Left lung (tissue), 10 donors: ENCODE data around the gene SLC2A11. TPM values are rescaled to one million over a fixed set of nuclear protein-coding genes. Genes with fewer than 3 reads are reported as not detected.

Source experiments
- ATAC-seq: fragments of 200-7000 bp; cut with Tn5 transposase; one replicate; pipeline ENCODE4 v1.9.1; 2020; ENCODE audit warnings: moderate library complexity
- DNase-seq, 4 donors: peaks; one replicate each; pipeline ENCODE4 v3.0.0-alpha.2; 2013 to 2020
- H3K27ac ChIP-seq, 2 donors: fragments of 200-600 bp; sonication (generic) in 1 of 2; one replicate each; pipeline versions ENCODE4 v1.5.0 to v1.8.0; 2020 to 2021
- H3K27me3 ChIP-seq, 2 donors: fragments of 200-600 bp; sonication (generic) in 1 of 2; one replicate each; pipeline versions ENCODE4 v1.5.0 to v1.8.0; 2020 to 2021
- H3K36me3 ChIP-seq, 2 donors: fragments of 200-600 bp; sonication (generic) in 1 of 2; one replicate each; pipeline versions ENCODE4 v1.5.0 to v1.8.0; 2020 to 2021
- H3K4me1 ChIP-seq, 2 donors: fragments of 200-600 bp; one replicate each; pipeline ENCODE4 v1.8.0; 2021
- H3K4me3 ChIP-seq, 2 donors: fragments of 200-600 bp; sonication (generic) in 1 of 2; one replicate each; pipeline versions ENCODE4 v1.5.0 to v1.8.0; 2020 to 2021; ENCODE audit warnings: mild to moderate bottlenecking in 1 of 2
- H3K9me3 ChIP-seq, 2 donors: fragments of 200-600 bp; sonication (generic) in 1 of 2; one replicate each; pipeline versions ENCODE4 v1.5.0 to v1.8.0; 2020 to 2021
- intact Hi-C, 2 donors: fragments of 100-400 bp; cut with DNase I; formaldehyde crosslinking; loops; one replicate each; pipeline versions ENCODE4 v1.11.2 to v1.14.2; 2022
- polyA plus RNA-seq, 6 donors: library from polyadenylated mRNA; unstranded; fragments of 120-200 nt; gene quantifications; one replicate each; pipeline ENCODE4 v1.2.1, GENCODE V29; 2013; ENCODE audit not compliant: insufficient read length in 6 of 6
- total RNA-seq, 2 donors: library from RNA; stranded (reverse); fragmentation: NEBNext Ultra II Directional; extraction: Animal tissue kit (Norgen Biotek cat#: 25700); gene quantifications; one replicate each; pipeline ENCODE4 v1.2.1, GENCODE V29; 2021
- TF ChIP-seq, protein P1 (sequence below), 2 donors: fragments of 200-600 bp; sonication (generic) in 1 of 2; IDR thresholded peaks; one replicate each; pipeline versions ENCODE4 v1.5.0 to v1.8.0; 2021; ENCODE audit warnings: antibody characterized with exemption in 2 of 2
- donor health status: DM: no; HTN: yes; CAD: no.
- donor health status: DM: no; HTN: no; CAD: no.

Gene SLC2A11
- total and polyA plus RNA-seq, 8 donors = 9.9 to 26.7 (median 18.9) TPM

DNA sequence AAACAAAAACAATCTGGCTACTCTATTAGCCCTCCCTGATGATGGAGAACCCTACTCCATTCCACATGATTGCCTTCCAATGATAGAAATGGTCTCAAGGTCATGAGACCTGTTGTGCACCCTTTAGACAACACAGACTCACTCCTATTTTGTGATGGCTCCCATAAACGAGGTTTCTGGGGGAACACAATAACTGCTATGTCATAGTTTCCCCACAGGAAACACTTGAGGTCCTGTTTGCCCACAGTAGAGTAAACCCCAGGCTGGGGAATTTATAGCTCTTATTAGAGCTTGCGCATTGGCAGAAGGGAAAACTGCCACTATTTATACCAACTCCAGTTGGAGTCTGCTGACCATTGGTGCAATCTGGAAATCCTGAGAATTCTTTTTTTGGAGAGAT lies 65.2 kb downstream of the SLC2A11 start:
- intact Hi-C loops = no loop called here
- no peaks in the 10 kb centered on the region for H3K27me3 ChIP-seq
- no peak overlapping the region for H3K4me3 ChIP-seq
- peaks cover 0 to 67% of the 10 kb centered on the region in 2 donors for H3K36me3 ChIP-seq
- H3K4me1 ChIP-seq = no peaks in the 10 kb centered on the region
- TF ChIP-seq, protein P1, sequence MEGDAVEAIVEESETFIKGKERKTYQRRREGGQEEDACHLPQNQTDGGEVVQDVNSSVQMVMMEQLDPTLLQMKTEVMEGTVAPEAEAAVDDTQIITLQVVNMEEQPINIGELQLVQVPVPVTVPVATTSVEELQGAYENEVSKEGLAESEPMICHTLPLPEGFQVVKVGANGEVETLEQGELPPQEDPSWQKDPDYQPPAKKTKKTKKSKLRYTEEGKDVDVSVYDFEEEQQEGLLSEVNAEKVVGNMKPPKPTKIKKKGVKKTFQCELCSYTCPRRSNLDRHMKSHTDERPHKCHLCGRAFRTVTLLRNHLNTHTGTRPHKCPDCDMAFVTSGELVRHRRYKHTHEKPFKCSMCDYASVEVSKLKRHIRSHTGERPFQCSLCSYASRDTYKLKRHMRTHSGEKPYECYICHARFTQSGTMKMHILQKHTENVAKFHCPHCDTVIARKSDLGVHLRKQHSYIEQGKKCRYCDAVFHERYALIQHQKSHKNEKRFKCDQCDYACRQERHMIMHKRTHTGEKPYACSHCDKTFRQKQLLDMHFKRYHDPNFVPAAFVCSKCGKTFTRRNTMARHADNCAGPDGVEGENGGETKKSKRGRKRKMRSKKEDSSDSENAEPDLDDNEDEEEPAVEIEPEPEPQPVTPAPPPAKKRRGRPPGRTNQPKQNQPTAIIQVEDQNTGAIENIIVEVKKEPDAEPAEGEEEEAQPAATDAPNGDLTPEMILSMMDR (IDR thresholded peaks at IDR 0.05) = no peak
- H3K27ac ChIP-seq = no peak overlapping the region
- no peak for ATAC-seq
- DNase-seq = no peak
- H3K9me3 ChIP-seq = peaks cover 0 to 17% of the 10 kb centered on the region in 2 donors

DNA sequence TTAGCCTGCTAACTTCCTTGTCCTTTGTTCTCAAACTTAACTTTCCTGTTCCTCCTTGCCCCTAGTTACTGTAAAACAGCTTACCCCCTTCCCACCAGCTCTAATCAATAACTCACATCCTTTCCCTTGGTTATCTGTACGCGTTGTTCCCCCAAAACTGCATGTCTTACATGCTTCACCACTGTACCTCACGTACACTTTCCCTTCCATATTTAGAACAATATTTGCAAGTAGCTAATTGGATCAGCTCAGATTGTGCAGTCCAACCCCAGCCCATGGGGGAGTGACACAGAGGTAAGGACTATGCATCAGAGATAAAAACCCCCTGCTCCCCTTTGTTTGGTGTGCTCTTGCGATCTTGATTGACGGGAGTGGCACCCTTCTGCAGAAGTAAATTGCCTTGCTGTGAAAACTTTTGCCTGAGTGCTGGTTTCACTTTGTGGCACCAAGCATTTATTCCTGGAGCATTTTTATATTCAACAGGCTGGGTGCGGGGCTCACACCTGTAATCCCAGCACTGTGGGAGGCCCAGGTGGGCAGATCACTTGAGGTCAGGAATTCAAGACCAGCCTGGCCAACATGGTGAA lies 67.4 kb downstream of the SLC2A11 start:
- intact Hi-C loops = no loop called here

DNA sequence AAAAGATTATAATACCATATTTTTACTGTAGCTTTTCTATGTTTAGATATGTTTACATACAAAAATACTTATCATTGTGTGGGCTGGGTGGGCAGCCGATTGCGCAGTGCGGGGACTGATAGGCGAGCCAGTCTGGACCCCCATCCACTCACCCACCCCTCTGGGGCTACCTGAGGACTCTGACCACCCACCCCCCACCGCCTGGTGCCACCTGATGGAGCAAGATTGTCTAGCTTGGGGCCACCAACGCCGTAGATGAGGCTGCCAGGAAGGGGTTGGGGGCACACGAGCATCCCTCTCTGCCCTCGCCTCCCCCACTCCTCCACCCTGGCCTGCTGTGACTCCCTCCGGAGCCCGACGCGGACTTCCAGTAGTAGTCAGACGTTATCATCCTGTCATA lies 68.9 kb downstream of the SLC2A11 start:
- H3K27ac ChIP-seq = no peak overlapping the region
- no peaks in the 10 kb centered on the region for H3K27me3 ChIP-seq
- ATAC-seq = no peak
- intact Hi-C loops = no loop called here
- TF ChIP-seq, protein P1 (IDR thresholded peaks at IDR 0.05) = no peak
- peaks cover 0 to 80% of the 10 kb centered on the region in 2 donors for H3K36me3 ChIP-seq
- H3K4me3 ChIP-seq = no peak overlapping the region
- no peaks in the 10 kb centered on the region for H3K4me1 ChIP-seq
- DNase-seq = no peak
- peaks cover 0 to 23% of the 10 kb centered on the region in 2 donors for H3K9me3 ChIP-seq

More for the DNA sequence above, 67.4 kb downstream of the SLC2A11 start:
- TF ChIP-seq, protein P1 (IDR thresholded peaks at IDR 0.05) = no peak
- DNase-seq (no peak), ATAC-seq (no peak)
- no peak overlapping the region for H3K27ac ChIP-seq
- H3K9me3 ChIP-seq = peaks cover 0 to 18% of the 10 kb centered on the region in 2 donors
- H3K4me3 ChIP-seq = no peak overlapping the region
- no peaks in the 10 kb centered on the region for H3K27me3 ChIP-seq
- no peaks in the 10 kb centered on the region for H3K4me1 ChIP-seq
- peaks cover 0 to 78% of the 10 kb centered on the region in 2 donors for H3K36me3 ChIP-seq

Other genes with a start within 250 kb of the SLC2A11 start
- gene DRICH1, start 225.6 kb upstream of the SLC2A11 start, total RNA-seq = under 1 TPM; 0.70 to 0.99 TPM
- gene DRICH1, start 225.6 kb upstream of the SLC2A11 start, polyA plus RNA-seq = 1 to 10 TPM; 1.8 to 5.8 (median 3.2) TPM
- gene RGL4, start 166.9 kb upstream of the SLC2A11 start, total RNA-seq = 1 to 10 TPM in 1 of 2 donors, under 1 TPM in 1; 0.15 to 4.6 TPM
- 1 to 10 TPM; 3.8 to 5.8 (median 4.4) TPM for gene RGL4, start 166.9 kb upstream of the SLC2A11 start, polyA plus RNA-seq
- gene ZNF70, start 106.8 kb upstream of the SLC2A11 start, total RNA-seq = 1 to 10 TPM; 5.9 to 6.0 TPM
- gene ZNF70, start 106.8 kb upstream of the SLC2A11 start, polyA plus RNA-seq = 10 to 100 TPM in 3 of 6 donors, 1 to 10 TPM in 3; 8.4 to 10.7 (median 9.9) TPM
- gene VPREB3, start 103.5 kb upstream of the SLC2A11 start, total RNA-seq = not detected
- 1 to 10 TPM in 1 of 6 donors, under 1 TPM in 4, not detected in 1; 0.34 to 1.4 (median 0.87) TPM for gene VPREB3, start 103.5 kb upstream of the SLC2A11 start, polyA plus RNA-seq
- 1 to 10 TPM in 1 of 2 donors, under 1 TPM in 1; 0.58 to 3.1 TPM for gene C22orf15, start 94.9 kb upstream of the SLC2A11 start, total RNA-seq
- gene C22orf15, start 94.9 kb upstream of the SLC2A11 start, polyA plus RNA-seq = 1 to 10 TPM; 3.1 to 7.8 (median 5.4) TPM
- 100 to 1,000 TPM in 1 of 2 donors, 10 to 100 TPM in 1; 73.0 to 128 TPM for gene CHCHD10, start 89.9 kb upstream of the SLC2A11 start, total RNA-seq
- gene CHCHD10, start 89.9 kb upstream of the SLC2A11 start, polyA plus RNA-seq = 10 to 100 TPM; 19.0 to 41.2 (median 24.0) TPM
- gene MMP11, start 85.0 kb upstream of the SLC2A11 start, total RNA-seq = 1 to 10 TPM; 1.2 to 5.3 TPM
- 10 to 100 TPM in 3 of 6 donors, 1 to 10 TPM in 3; 8.1 to 10.7 (median 9.8) TPM for gene MMP11, start 85.0 kb upstream of the SLC2A11 start, polyA plus RNA-seq
- 10 to 100 TPM; 52.4 to 80.5 TPM for gene SMARCB1, start 70.9 kb upstream of the SLC2A11 start, total RNA-seq
- 100 to 1,000 TPM; 134 to 166 (median 144) TPM for gene SMARCB1, start 70.9 kb upstream of the SLC2A11 start, polyA plus RNA-seq
- 1 to 10 TPM; 6.7 to 9.4 TPM for gene DERL3, start 18.9 kb upstream of the SLC2A11 start, total RNA-seq
- gene DERL3, start 18.9 kb upstream of the SLC2A11 start, polyA plus RNA-seq = 1 to 10 TPM; 2.4 to 4.7 (median 3.8) TPM
- 100 to 1,000 TPM; 361 to 467 TPM for gene MIF, start 36.5 kb downstream of the SLC2A11 start, total RNA-seq
- gene MIF, start 36.5 kb downstream of the SLC2A11 start, polyA plus RNA-seq = 100 to 1,000 TPM; 139 to 276 (median 170) TPM
- gene GSTT2B, start 103.3 kb downstream of the SLC2A11 start, total RNA-seq = 10 to 100 TPM in 1 of 2 donors, 1 to 10 TPM in 1; 1.3 to 33.7 TPM
- 10 to 100 TPM in 3 of 6 donors, 1 to 10 TPM in 3; 7.6 to 21.8 (median 10.3) TPM for gene GSTT2B, start 103.3 kb downstream of the SLC2A11 start, polyA plus RNA-seq
- gene DDTL, start 109.0 kb downstream of the SLC2A11 start, total RNA-seq = 1 to 10 TPM in 1 of 2 donors, not detected in 1; 2.4 TPM
- 10 to 100 TPM in 2 of 6 donors, 1 to 10 TPM in 4; 8.8 to 12.3 (median 9.3) TPM for gene DDTL, start 109.0 kb downstream of the SLC2A11 start, polyA plus RNA-seq
- gene DDT, start 116.6 kb downstream of the SLC2A11 start, total RNA-seq = 100 to 1,000 TPM; 104 to 132 TPM
- gene DDT, start 116.6 kb downstream of the SLC2A11 start, polyA plus RNA-seq = 10 to 100 TPM; 52.5 to 71.4 (median 61.9) TPM
- gene GSTT2, start 122.3 kb downstream of the SLC2A11 start, total RNA-seq = under 1 TPM in 1 of 2 donors, not detected in 1; 0.55 TPM
- 1 to 10 TPM in 4 of 6 donors, under 1 TPM in 2; 0.27 to 2.6 (median 1.2) TPM for gene GSTT2, start 122.3 kb downstream of the SLC2A11 start, polyA plus RNA-seq
- gene GSTT4, start 147.6 kb downstream of the SLC2A11 start, total RNA-seq = not detected
- under 1 TPM in 1 of 6 donors, not detected in 5; 0.07 TPM for gene GSTT4, start 147.6 kb downstream of the SLC2A11 start, polyA plus RNA-seq
- gene CABIN1, start 153.4 kb downstream of the SLC2A11 start, total RNA-seq = 100 to 1,000 TPM in 1 of 2 donors, 10 to 100 TPM in 1; 76.9 to 125 TPM
- 100 to 1,000 TPM in 3 of 6 donors, 10 to 100 TPM in 3; 72.9 to 134 (median 97.6) TPM for gene CABIN1, start 153.4 kb downstream of the SLC2A11 start, polyA plus RNA-seq